SIG-M5 treated with dmso at 0.1 percent for 504 hours (cell line): ENCODE measurements around the gene LPAR5.

ENCODE experiments used
- DNase-seq: peaks from one replicate; lab custom pipeline; 2025; ENCODE audit not compliant: unreplicated experiment; lab: John Stamatoyannopoulos, UW

Gene LPAR5

GRCh38 chr12:6639151-6639801 lies 3.5 kb upstream of the LPAR5 start:
- no peak for DNase-seq

GRCh38 chr12:6638305-6638704 lies 2.5 kb upstream of the LPAR5 start:
- no peak for DNase-seq

GRCh38 chr12:6635375-6635855 lies 344 bp downstream of the LPAR5 start:
- no peak for DNase-seq

- no peak for DNase-seq
These were observed 3.5 kb downstream of the LPAR5 start for GRCh38 chr12:6632026-6632983.

GRCh38 chr12:6631549-6631961 lies 4.2 kb downstream of the LPAR5 start:
- DNase-seq = no peak

- no peak for DNase-seq
These were observed 5.0 kb downstream of the LPAR5 start for GRCh38 chr12:6630736-6631135.

- DNase-seq = no peak
These were observed 8.1 kb downstream of the LPAR5 start for GRCh38 chr12:6627616-6628015.

GRCh38 chr12:6626654-6627283 lies 9.0 kb downstream of the LPAR5 start:
- no peak for DNase-seq

- no peak for DNase-seq
These were observed 14.9 kb downstream of the LPAR5 start for GRCh38 chr12:6620885-6621274.

- DNase-seq = no peak
These were observed 15.4 kb downstream of the LPAR5 start for GRCh38 chr12:6620137-6620884.

GRCh38 chr12:6618483-6619225 lies 17.1 kb downstream of the LPAR5 start:
- peak; percentile 30 for DNase-seq

GRCh38 chr12:6615802-6616201 lies 20.0 kb downstream of the LPAR5 start:
- DNase-seq = no peak

- DNase-seq = no peak
These were observed 21.1 kb downstream of the LPAR5 start for GRCh38 chr12:6614513-6615172.

- DNase-seq = peak; percentile 96
These were observed 21.8 kb downstream of the LPAR5 start for GRCh38 chr12:6613776-6614512.

- DNase-seq = peak; percentile 79
These were observed 22.6 kb downstream of the LPAR5 start for GRCh38 chr12:6613015-6613775.

GRCh38 chr12:6612652-6613014 lies 23.1 kb downstream of the LPAR5 start:
- DNase-seq = no peak

GRCh38 chr12:6612247-6612646 lies 23.5 kb downstream of the LPAR5 start:
- DNase-seq = no peak

- no peak for DNase-seq
These were observed 27.0 kb downstream of the LPAR5 start for GRCh38 chr12:6608592-6609281.
